Endothelial cell of coronary artery (primary cell): ENCODE results near the gene MAS1L. TPM values are rescaled to one million over a fixed set of nuclear protein-coding genes. Genes with fewer than 3 reads are reported as not detected.

Experiments used
- total RNA-seq: library from RNA; depleted of rRNA; stranded (reverse); fragments of >200 nt; gene quantifications from 2 replicates; pipeline ENCODE4 v1.2.3, GENCODE V29; 2014

Gene MAS1L
- total RNA-seq = not detected in 2 replicates

GRCh38 chr6:29487660-29488059 lies at the start of gene MAS1L:
Gene MAS1L, minus strand, starts transcription at chr6:29487956. Its CDS starts 54 bp downstream, at chr6:29487902.

GRCh38 chr6:29456971-29457370 lies 30.8 kb downstream of the MAS1L start, which contains the start of the genes OR11A1 and OR2H1:
Gene OR11A1, minus strand, starts transcription at chr6:29457071. Its CDS starts 29,430 bp downstream, at chr6:29427641.
Gene OR2H1, plus strand, starts transcription at chr6:29457155. Its CDS starts 4,615 bp downstream, at chr6:29461770.

GRCh38 chr6:29439006-29439405 lies 48.8 kb downstream of the MAS1L start, which contains the start of gene OR10C1:
Gene OR10C1, plus strand, starts transcription at chr6:29439306. Its CDS starts 710 bp downstream, at chr6:29440016.

Other genes starting within 250 kb of the MAS1L start
- gene OR14J1, start 186.3 kb downstream of the MAS1L start, total RNA-seq = not detected in 2 replicates
- gene OR5V1, start 119.1 kb downstream of the MAS1L start, total RNA-seq = not detected in 2 replicates
- gene OR12D3, start 112.7 kb downstream of the MAS1L start, total RNA-seq = not detected in 2 replicates
- not detected in 2 replicates for gene OR12D2, start 92.3 kb downstream of the MAS1L start, total RNA-seq
- not detected in 2 replicates for gene OR12D1, start 73.0 kb downstream of the MAS1L start, total RNA-seq
- not detected in 2 replicates for gene OR10C1, start 48.6 kb downstream of the MAS1L start, total RNA-seq
- gene OR11A1, start 30.9 kb downstream of the MAS1L start, total RNA-seq = not detected in 2 replicates
- not detected in 2 replicates for gene OR2H1, start 30.8 kb downstream of the MAS1L start, total RNA-seq
- gene UBD, start 71.8 kb upstream of the MAS1L start, total RNA-seq = 1.2 and 4.9 TPM in 2 replicates
- gene OR2H2, start 97.2 kb upstream of the MAS1L start, total RNA-seq = not detected in 2 replicates
- gene GABBR1, start 145.2 kb upstream of the MAS1L start, total RNA-seq = 8.5 and 13.6 TPM in 2 replicates
- gene MOG, start 169.1 kb upstream of the MAS1L start, total RNA-seq = not detected in 2 replicates
- 0.99 TPM in 1 of 2 replicates, not detected in the other for gene ZFP57, start 193.2 kb upstream of the MAS1L start, total RNA-seq
- gene HLA-F, start 235.5 kb upstream of the MAS1L start, total RNA-seq = 5.4 and 17.4 TPM in 2 replicates